Measurements from ENCODE around the gene SSBP2. TPM values are rescaled to one million over a fixed set of nuclear protein-coding genes. Genes with fewer than 3 reads are reported as not detected.

SSBP2 gene
- total RNA-seq, 1 donor from 2014 or later: 9.8 TPM

- no peak for DNase-seq (ENCODE audit: low read depth, low spot score)
Measured at GRCh38 chr5:81397176-81397575, 353.7 kb downstream of the SSBP2 start.

- DNase-seq (ENCODE audit: low read depth, low spot score): no peak
Measured at GRCh38 chr5:81395262-81395661, 355.6 kb downstream of the SSBP2 start.

DNA sequence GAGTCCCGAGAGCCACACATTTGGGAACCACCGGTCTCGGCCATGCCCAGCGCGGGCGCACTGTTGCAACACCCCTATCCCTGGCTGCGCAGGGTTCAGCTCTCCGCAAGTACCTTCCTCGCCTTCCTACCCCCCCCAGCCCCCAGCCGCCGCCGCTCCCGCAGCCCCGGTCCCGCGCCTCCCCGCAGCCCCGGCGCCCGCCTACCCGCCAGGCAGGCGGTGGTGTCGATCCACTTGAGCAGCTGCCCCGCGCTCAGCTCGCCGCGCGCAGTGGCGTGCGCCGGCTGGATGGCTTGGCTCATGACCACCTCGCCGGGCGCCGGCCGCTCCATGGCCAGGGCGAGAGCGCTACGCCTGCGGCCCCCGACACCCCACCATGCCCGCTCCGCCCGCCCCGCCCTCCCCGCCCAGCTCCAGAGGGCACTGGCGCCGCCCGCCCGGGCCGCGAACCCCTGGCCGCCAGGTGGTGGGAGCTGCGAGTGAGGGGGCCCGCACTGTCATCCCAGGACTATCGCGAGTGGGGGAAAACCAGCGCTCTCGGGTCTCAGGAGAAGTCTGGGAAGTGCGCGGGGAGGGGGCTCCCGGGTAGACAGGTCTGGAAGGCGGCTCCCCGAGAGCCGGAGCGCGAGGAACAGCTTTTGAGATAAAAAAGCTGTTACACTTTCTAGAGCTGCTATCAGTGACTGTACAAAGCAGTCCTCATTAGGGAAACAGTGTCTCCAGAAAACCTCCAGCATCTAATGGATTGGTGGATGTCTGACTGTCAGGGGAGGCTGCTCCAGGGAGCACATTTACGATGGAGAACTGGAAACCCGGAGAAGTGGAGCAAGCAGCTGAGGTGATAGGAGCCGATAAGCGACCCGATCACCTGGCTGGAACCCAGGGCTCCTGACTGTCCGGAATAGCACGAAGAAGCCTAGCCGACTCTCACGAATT, 356.8 kb downstream of the SSBP2 start, which contains the start of gene ACOT12:
Gene ACOT12, minus strand, starts transcription at position 352 of the 936 bp plus-strand sequence. Its CDS starts 20 bp downstream, at position 332.
- DNase-seq (ENCODE audit: low read depth, low spot score): no peak

GRCh38 chr5:81393430-81393782, 357.5 kb downstream of the SSBP2 start:
- no peak for DNase-seq (ENCODE audit: low read depth, low spot score)

GRCh38 chr5:81389025-81389424, 361.9 kb downstream of the SSBP2 start:
- DNase-seq (ENCODE audit: low read depth, low spot score): no peak

- DNase-seq (ENCODE audit: low read depth, low spot score): no peak
Measured at GRCh38 chr5:81388169-81388568, 362.7 kb downstream of the SSBP2 start.

DNA sequence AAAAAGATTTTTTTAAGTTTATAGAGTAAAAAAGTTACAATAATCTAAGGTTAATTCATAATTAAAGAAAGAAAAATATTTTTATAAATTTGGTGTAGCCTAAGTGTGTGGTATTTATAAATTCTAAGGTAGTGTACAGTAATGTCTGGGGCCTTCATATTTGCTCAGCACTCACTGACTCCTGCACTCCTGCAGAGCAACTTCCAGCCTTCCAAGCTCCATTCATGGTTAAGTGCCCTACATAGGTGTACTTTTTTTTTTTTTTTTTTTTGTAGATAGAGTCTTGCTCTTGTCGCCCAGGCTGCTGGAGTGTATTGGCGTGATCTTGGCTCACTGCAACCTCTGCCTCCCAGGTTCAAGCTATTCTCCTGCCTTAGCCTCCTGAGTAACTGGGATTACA, 367.0 kb downstream of the SSBP2 start:
- DNase-seq (ENCODE audit: low read depth, low spot score): no peak

DNA sequence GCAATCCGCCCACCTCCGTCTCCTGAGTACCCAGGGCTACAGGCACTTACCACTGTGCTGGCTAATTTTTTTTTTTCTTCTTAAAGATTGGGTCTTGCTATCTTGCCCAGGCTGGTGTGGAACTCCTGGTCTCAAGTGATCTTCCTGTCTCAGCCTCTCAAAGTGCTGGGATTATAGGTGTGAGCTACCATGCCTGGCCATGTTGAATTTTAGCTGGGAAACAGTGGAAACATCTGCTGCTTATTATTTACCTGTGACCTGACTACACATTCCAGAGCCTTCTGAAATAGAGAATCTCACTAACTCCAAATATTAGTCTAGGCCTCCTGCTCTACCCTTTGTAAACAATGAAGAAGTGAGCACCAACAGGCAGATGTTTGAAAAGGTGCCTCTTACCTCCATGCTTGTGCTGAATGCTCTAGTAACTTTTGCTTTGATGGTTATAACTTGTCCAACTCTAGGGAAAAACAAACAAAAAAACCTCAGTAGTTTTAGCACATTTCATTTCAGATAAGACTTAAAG, 379.5 kb downstream of the SSBP2 start:
- DNase-seq (ENCODE audit: low read depth, low spot score): no peak

DNA sequence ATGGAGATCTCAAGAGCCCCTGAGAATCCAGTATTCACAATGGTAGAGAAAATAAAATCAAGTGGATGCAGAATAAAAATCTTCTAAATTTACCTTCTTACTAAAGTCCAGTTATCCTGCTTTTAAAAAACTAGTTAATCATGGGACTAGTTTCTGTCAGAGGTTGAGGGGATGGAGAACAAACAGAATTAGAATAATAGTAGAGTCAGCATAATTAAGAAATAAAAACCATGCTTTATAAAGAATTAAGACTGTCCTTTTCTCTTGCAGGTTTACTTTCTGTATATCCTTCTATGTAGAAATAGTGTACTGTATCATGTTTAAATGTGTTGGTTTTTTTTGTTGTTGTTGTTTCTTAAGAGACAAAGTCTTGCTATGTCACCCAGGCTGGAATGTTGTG, 380.0 kb downstream of the SSBP2 start:
- no peak for DNase-seq (ENCODE audit: low read depth, low spot score)

DNA sequence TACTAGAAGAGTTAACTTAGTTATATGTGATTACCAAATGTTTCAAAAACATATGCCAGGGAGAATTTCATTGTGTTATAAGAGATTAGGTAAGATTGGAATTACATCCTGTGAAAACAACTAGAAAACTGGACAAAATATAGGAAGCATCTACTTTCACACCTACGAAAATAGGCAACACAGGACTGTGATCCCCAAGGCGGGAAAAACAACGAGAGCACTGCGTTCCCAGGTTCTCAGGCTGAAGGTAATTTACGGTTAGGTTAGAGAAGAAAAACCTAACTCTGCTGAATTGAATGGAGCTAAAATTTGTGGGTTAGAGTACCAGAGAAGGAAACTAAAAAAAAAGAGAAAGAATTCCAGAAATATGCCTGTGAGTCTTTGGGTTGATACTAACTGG, 385.4 kb downstream of the SSBP2 start:
- no peak for DNase-seq (ENCODE audit: low read depth, low spot score)

- no peak for DNase-seq (ENCODE audit: low read depth, low spot score)
Measured at GRCh38 chr5:81363093-81363871, 387.6 kb downstream of the SSBP2 start.

Other genes with a start within 250 kb of the SSBP2 start
- gene ATG10, start 220.9 kb upstream of the SSBP2 start, total RNA-seq: 4.0 and 4.8 TPM in 2 replicates